ENCODE data around the gene DMWD. TPM values are rescaled to one million over a fixed set of nuclear protein-coding genes. Genes with fewer than 3 reads are reported as not detected.

Gene DMWD
- total RNA-seq, 2 experiments from 2014 or later: 23.5 to 26.0 TPM

GRCh38 chr19:45789035-45789786, 3.4 kb downstream of the DMWD start:
- no peak for ATAC-seq
- H3K27me3 Mint-ChIP-seq: peaks cover 12% of the 10 kb centered on the region
- DNase-seq: no peak
- no peak overlapping the region for H3K4me3 Mint-ChIP-seq
- intact Hi-C loops (cut with micrococcal nuclease): no loop called here
- peaks cover 28% of the 10 kb centered on the region for H3K4me1 Mint-ChIP-seq (ENCODE audit: low read depth)
- no peak overlapping the region for H3K27ac Mint-ChIP-seq
- TF ChIP-seq CTCF (IDR thresholded peaks at IDR 0.05): no peak
- ChIA-PET POLR2A (interaction anchor here (0.9 kb wide), 2 partner anchors 8 to 10 kb away, joined by 3 read pairs; no protein-coding TSS in a partner anchor), CTCF (interaction anchor here (1.0 to 1.5 kb wide), 3 partner anchors 10 to 19 kb away, joined by 4 to 16 read pairs (median 6); partner anchors contain the start of gene SIX5)
- no peaks in the 10 kb centered on the region for H3K9me3 Mint-ChIP-seq
- peaks cover 43% of the 10 kb centered on the region for H3K36me3 Mint-ChIP-seq (ENCODE audit: low read depth)

GRCh38 chr19:45786533-45786894, 6.1 kb downstream of the DMWD start:
- intact Hi-C loops (cut with micrococcal nuclease): no loop called here

GRCh38 chr19:45785781-45786532, 6.7 kb downstream of the DMWD start:
- ATAC-seq (no peak), DNase-seq (no peak)
- Mint-ChIP-seq H3K4me3 (no peak overlapping the region), H3K27ac (no peak overlapping the region), H3K36me3 (ENCODE audit: low read depth) (peaks cover 42% of the 10 kb centered on the region), H3K9me3 (no peaks in the 10 kb centered on the region), H3K27me3 (peaks cover 13% of the 10 kb centered on the region), H3K4me1 (ENCODE audit: low read depth) (peaks cover 5% of the 10 kb centered on the region)
- ChIA-PET CTCF (interaction anchor here (1.0 kb wide), 1 partner anchor 13 kb away, joined by 4 read pairs; no protein-coding TSS in a partner anchor), POLR2A (interaction anchor here (0.7 kb wide), 1 partner anchor 13 kb away, joined by 3 read pairs; no protein-coding TSS in a partner anchor)
- no peak for TF ChIP-seq CTCF (IDR thresholded peaks at IDR 0.05)
- intact Hi-C loops (cut with micrococcal nuclease): no loop called here

More at GRCh38 chr19:45786533-45786894, 6.1 kb downstream of the DMWD start:
- no peak overlapping the region for H3K4me3 Mint-ChIP-seq
- H3K4me1 Mint-ChIP-seq (ENCODE audit: low read depth): peaks cover 10% of the 10 kb centered on the region
- TF ChIP-seq CTCF (IDR thresholded peaks at IDR 0.05): no peak
- CTCF ChIA-PET: interaction anchor here (1.0 to 1.5 kb wide), 2 partner anchors 13 to 17 kb away, joined by 3 to 4 read pairs; partner anchors contain the start of gene SIX5
- no peak overlapping the region for H3K27ac Mint-ChIP-seq
- POLR2A ChIA-PET: interaction anchor here (0.7 kb wide), 1 partner anchor 14 kb away, joined by 3 read pairs; no protein-coding TSS in a partner anchor
- DNase-seq: no peak
- ATAC-seq: no peak
- H3K27me3 Mint-ChIP-seq: peaks cover 11% of the 10 kb centered on the region
- H3K36me3 Mint-ChIP-seq (ENCODE audit: low read depth): peaks cover 43% of the 10 kb centered on the region
- no peaks in the 10 kb centered on the region for H3K9me3 Mint-ChIP-seq

- ATAC-seq: no peak
- Mint-ChIP-seq H3K27ac (no peak overlapping the region), H3K36me3 (ENCODE audit: low read depth) (peaks cover 38% of the 10 kb centered on the region), H3K27me3 (peaks cover 18% of the 10 kb centered on the region), H3K9me3 (no peaks in the 10 kb centered on the region), H3K4me1 (ENCODE audit: low read depth) (peaks cover 2% of the 10 kb centered on the region), H3K4me3 (no peak overlapping the region)
- intact Hi-C loops (cut with micrococcal nuclease): no loop called here
- ChIA-PET CTCF (no interaction called here), POLR2A (no interaction called here)
- no peak for TF ChIP-seq CTCF (IDR thresholded peaks at IDR 0.05)
- no peak for DNase-seq
These were observed 7.5 kb downstream of the DMWD start for GRCh38 chr19:45785097-45785496.

GRCh38 chr19:45784096-45784495, 8.5 kb downstream of the DMWD start:
- Mint-ChIP-seq H3K27me3 (peaks cover 27% of the 10 kb centered on the region), H3K9me3 (no peaks in the 10 kb centered on the region), H3K4me3 (no peak overlapping the region), H3K4me1 (ENCODE audit: low read depth) (peaks cover 9% of the 10 kb centered on the region), H3K27ac (no peak overlapping the region), H3K36me3 (ENCODE audit: low read depth) (peaks cover 30% of the 10 kb centered on the region)
- TF ChIP-seq CTCF (IDR thresholded peaks at IDR 0.05): no peak
- CTCF ChIA-PET: no interaction called here
- POLR2A ChIA-PET: no interaction called here
- intact Hi-C loops (cut with micrococcal nuclease): no loop called here
- ATAC-seq (no peak), DNase-seq (no peak)

All from activated CD8-positive, alpha-beta T cell treated with anti-CD3 and anti-CD28 coated beads for 36 hours (primary cell).